Activated naive CD8-positive, alpha-beta T cell treated with anti-CD3 and anti-CD28 coated beads, Interleukin-2, amount 10 ng/mL, durations not matched to agents 7 days and 5 days (primary cell): ENCODE results near the gene KCNJ1. TPM values are rescaled to one million over a fixed set of nuclear protein-coding genes. Genes with fewer than 3 reads are reported as not detected.

Experiments used
- ATAC-seq: fragments of 150-1000 bp; cut with Tn5 transposase; one replicate; pipeline ENCODE4 v1.10.0; 2021; ENCODE audit warnings: low read depth, moderate library complexity
- POLR2A ChIA-PET: fragments of 350-600 bp; sonication (Branson Sonifier 250); formaldehyde crosslinking; loops from one replicate; lab custom pipeline; 2021; ENCODE audit warnings: antibody characterized with exemption; lab: Charles Lee
- DNase-seq: peaks from one replicate; pipeline ENCODE4 v3.0.0; 2021
- H3K27ac Mint-ChIP-seq: one replicate; pipeline ENCODE4 v1.8.0; 2022; ENCODE audit warnings: mild to moderate bottlenecking, mixed read lengths
- H3K27me3 Mint-ChIP-seq: one replicate; pipeline ENCODE4 v1.8.0; 2022; ENCODE audit warnings: mild to moderate bottlenecking, moderate library complexity, mixed read lengths
- H3K36me3 Mint-ChIP-seq: one replicate; pipeline ENCODE4 v1.8.0; 2021; ENCODE audit warnings: mild to moderate bottlenecking, mixed read lengths
- H3K4me1 Mint-ChIP-seq: one replicate; pipeline ENCODE4 v1.8.0; 2021; ENCODE audit warnings: mixed read lengths
- H3K4me3 Mint-ChIP-seq: one replicate; pipeline ENCODE4 v1.8.0; 2022; ENCODE audit warnings: mild to moderate bottlenecking, moderate library complexity, mixed read lengths
- H3K9me3 Mint-ChIP-seq: one replicate; pipeline ENCODE4 v1.8.0; 2021; ENCODE audit warnings: mixed read lengths
- total RNA-seq, 2 experiments: library from RNA; stranded (reverse); gene quantifications; one replicate each; pipeline ENCODE4 v1.2.3, GENCODE V29; 2021

KCNJ1 gene
- under 1 TPM in 1 of 2 experiments, not detected in 1; 0.14 TPM for total RNA-seq

DNA sequence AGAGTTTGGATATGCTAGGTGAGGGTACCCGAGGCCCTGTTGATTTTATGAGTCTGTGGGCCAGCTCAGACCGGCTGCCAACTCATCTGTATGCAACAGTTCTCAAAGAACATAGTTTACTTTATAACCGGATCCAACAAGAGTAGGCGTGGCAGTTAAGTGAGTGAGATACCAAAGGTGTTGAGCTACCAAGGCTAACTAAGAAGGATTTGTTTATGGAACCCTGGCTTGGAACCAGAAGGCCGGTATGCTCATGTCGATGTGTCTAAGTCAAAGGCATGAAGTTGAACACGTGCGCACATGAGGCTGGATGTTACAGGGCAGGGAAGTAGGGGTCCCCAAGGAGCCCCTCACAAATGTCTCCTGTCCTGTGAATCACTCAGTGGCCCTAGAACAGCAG lies at the start of gene KCNJ1:
KCNJ1 (minus strand) TSS at position 20 of the 400 bp plus-strand sequence. CDS start 27,053 bp downstream, outside the sequence.
- no peak within 1 kb of the TSS for H3K27ac Mint-ChIP-seq
- H3K4me1 Mint-ChIP-seq, result no peaks in the 10 kb centered on the region
- POLR2A ChIA-PET, result no interaction called here
- no peaks in the 10 kb centered on the region for H3K9me3 Mint-ChIP-seq
- H3K36me3 Mint-ChIP-seq, result no peaks in the 10 kb centered on the region
- peaks cover 6% of the 10 kb centered on the region for H3K27me3 Mint-ChIP-seq
- ATAC-seq (peak; percentile 40), DNase-seq (peak; percentile 49)
- H3K4me3 Mint-ChIP-seq, result no peak within 1 kb of the TSS

DNA sequence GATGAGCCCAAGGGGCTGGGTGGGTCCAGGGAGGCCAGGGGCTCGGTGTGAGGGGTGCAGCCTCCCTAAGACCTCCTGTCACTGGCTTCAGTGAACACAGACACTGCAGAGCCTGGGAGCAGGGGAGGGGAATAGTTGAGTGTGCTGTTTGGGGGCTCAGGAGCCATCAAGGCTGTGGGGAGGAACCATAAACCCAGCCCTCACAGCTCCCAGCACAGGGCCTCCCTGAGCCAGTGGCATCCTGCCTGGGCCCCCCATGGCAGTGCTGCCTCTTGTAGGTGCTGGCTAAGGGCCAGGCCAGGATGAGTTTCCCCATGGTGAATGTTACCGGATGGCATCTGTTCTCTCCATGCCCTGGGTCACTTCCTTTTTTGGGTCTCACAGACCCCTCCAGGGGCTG lies 49.6 kb upstream of the KCNJ1 start:
- H3K27me3 Mint-ChIP-seq, result peaks cover 5% of the 10 kb centered on the region

DNA sequence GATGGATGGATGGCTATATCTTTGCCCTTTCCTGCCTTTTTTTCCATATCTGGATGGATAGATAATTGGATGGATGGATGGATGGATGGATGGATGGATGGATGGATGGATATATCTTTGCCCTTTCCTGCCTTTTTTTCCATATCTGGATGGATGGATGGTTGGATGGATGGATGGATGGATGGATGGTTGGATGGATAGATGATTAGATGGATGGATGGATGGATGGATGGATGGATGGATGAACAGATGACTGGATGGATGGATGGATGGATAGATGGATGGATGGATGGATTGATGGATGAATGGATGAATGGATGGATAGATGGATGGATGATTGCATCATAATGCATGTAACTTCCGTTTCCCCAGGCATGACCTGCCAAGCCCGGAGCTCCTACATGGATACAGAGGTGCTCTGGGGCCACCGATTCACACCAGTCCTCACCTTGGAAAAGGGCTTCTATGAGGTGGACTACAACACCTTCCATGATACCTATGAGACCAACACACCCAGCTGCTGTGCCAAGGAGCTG lies 49.0 kb upstream of the KCNJ1 start:
- peaks cover 1% of the 10 kb centered on the region for H3K9me3 Mint-ChIP-seq
- H3K4me1 Mint-ChIP-seq, result no peaks in the 10 kb centered on the region

More for the DNA sequence above, 49.6 kb upstream of the KCNJ1 start:
- DNase-seq, result no peak
- no peak overlapping the region for H3K4me3 Mint-ChIP-seq
- peaks cover 1% of the 10 kb centered on the region for H3K9me3 Mint-ChIP-seq
- no peaks in the 10 kb centered on the region for H3K36me3 Mint-ChIP-seq
- H3K4me1 Mint-ChIP-seq, result no peaks in the 10 kb centered on the region
- no peak for ATAC-seq
- H3K27ac Mint-ChIP-seq, result no peak overlapping the region
- POLR2A ChIA-PET, result no interaction called here

DNA sequence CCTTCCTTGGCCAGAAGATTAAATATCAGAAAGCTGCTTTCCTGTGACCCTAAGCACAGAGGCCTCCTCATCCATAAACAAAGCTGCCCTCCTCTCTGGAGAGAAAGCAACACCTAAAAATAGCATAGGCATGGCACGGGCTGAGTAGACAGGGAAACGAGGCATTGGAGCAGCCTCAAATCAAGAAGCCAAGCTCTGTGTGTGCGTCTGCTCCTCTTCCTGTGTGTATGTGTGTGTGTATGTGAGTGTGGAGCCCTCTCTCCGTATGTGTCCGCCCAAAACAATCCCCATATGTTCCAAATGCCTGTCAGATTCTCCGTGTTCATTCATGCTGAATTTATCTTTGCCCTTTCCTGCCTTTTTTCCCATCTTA lies 48.0 kb upstream of the KCNJ1 start:
- Mint-ChIP-seq H3K36me3 (no peaks in the 10 kb centered on the region), H3K4me1 (no peaks in the 10 kb centered on the region), H3K9me3 (peaks cover 1% of the 10 kb centered on the region), H3K27ac (no peak overlapping the region), H3K4me3 (no peak overlapping the region), H3K27me3 (peaks cover 9% of the 10 kb centered on the region)
- ATAC-seq, result no peak
- DNase-seq, result no peak
- POLR2A ChIA-PET, result no interaction called here

More for the DNA sequence above, 49.0 kb upstream of the KCNJ1 start:
- DNase-seq (no peak), ATAC-seq (no peak)
- H3K36me3 Mint-ChIP-seq, result no peaks in the 10 kb centered on the region
- H3K4me3 Mint-ChIP-seq, result no peak overlapping the region
- no peak overlapping the region for H3K27ac Mint-ChIP-seq
- POLR2A ChIA-PET, result no interaction called here
- H3K27me3 Mint-ChIP-seq, result peaks cover 5% of the 10 kb centered on the region

DNA sequence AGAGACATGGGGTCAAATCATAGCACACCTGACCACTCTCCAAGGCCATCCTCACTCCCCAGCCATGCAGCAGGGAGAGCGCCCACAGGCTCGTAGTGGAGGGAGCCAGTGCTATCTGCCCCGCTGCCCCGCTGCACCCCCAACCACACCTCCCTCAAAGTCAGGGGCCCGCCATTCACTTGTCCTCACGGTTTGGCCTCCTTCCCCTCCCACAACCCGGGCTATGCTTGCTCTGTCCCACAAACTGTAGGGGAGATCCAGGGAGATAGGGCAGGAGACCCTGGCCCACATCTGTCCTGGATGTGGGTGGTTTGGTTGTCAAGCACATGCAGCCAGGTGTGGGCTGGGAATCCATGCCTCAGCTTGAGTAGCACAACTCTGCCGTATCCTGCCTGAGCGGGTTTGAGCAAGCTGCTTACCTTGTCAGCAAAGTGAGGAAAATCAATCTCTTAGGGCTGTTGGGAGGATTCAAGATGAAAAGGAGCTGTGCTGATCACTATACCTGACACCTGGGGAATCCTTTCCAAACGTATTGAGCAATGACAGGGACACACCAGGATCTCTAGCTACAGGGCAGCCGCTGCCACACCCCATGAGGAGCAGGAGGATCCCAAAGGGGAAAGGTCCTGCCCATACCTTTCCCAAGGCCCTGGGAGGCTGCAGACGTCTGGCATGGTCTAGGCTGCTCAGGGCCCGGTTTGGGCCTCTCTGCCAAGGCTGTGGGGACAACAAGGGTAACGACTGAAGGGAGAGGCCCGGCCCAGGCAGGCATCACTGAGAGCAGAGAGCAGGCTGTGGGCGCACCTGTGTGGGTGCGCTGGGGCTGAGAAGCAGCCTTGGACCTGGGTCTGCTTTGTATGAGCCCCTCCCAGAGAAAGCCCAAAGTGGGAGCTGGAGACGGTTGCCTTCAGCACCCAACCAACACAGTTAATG lies 47.4 kb upstream of the KCNJ1 start:
- no peak for ATAC-seq
- DNase-seq, result no peak
- peaks cover 15% of the 10 kb centered on the region for H3K27me3 Mint-ChIP-seq
- no peak overlapping the region for H3K4me3 Mint-ChIP-seq
- no peaks in the 10 kb centered on the region for H3K36me3 Mint-ChIP-seq
- POLR2A ChIA-PET, result no interaction called here
- peaks cover 1% of the 10 kb centered on the region for H3K9me3 Mint-ChIP-seq
- H3K4me1 Mint-ChIP-seq, result no peaks in the 10 kb centered on the region
- no peak overlapping the region for H3K27ac Mint-ChIP-seq

DNA sequence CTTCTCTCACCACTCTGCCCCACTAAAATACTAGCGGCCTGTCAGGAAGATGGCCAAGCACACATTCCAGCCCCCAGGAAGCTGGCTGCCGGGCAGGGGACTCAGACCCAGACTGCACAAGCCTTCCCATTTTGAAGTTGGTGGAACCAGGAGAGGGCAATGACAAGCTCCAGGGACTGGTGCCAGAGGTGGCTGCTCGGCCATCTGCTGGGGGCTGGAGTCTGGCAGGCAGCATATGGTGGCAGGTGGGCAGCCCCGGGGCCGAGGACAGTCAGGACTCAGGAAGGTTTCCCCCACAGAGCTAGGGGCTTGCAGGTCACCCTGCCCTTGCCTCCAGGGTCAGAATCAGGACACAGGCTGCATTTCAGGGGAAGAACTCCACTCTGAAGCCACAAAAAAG lies 46.7 kb upstream of the KCNJ1 start:
- peaks cover 1% of the 10 kb centered on the region for H3K9me3 Mint-ChIP-seq
- no peaks in the 10 kb centered on the region for H3K4me1 Mint-ChIP-seq
- POLR2A ChIA-PET, result interaction anchor here (0.6 kb wide), 1 partner anchor 54 kb away, joined by 4 read pairs; no protein-coding TSS in a partner anchor
- H3K4me3 Mint-ChIP-seq, result no peak overlapping the region
- H3K36me3 Mint-ChIP-seq, result no peaks in the 10 kb centered on the region
- peaks cover 20% of the 10 kb centered on the region for H3K27me3 Mint-ChIP-seq
- DNase-seq (no peak), ATAC-seq (no peak)
- H3K27ac Mint-ChIP-seq, result no peak overlapping the region

DNA sequence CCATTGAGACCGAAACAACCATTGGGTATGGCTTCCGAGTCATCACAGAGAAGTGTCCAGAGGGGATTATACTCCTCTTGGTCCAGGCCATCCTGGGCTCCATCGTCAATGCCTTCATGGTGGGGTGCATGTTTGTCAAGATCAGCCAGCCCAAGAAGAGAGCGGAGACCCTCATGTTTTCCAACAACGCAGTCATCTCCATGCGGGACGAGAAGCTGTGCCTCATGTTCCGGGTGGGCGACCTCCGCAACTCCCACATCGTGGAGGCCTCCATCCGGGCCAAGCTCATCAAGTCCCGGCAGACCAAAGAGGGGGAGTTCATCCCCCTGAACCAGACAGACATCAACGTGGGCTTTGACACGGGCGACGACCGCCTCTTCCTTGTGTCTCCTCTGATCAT lies 44.6 kb upstream of the KCNJ1 start:
- POLR2A ChIA-PET, result no interaction called here
- H3K9me3 Mint-ChIP-seq, result peaks cover 1% of the 10 kb centered on the region
- DNase-seq (no peak), ATAC-seq (no peak)
- no peaks in the 10 kb centered on the region for H3K36me3 Mint-ChIP-seq
- no peak overlapping the region for H3K27ac Mint-ChIP-seq
- no peak overlapping the region for H3K4me3 Mint-ChIP-seq
- H3K4me1 Mint-ChIP-seq, result no peaks in the 10 kb centered on the region
- peaks cover 34% of the 10 kb centered on the region for H3K27me3 Mint-ChIP-seq

DNA sequence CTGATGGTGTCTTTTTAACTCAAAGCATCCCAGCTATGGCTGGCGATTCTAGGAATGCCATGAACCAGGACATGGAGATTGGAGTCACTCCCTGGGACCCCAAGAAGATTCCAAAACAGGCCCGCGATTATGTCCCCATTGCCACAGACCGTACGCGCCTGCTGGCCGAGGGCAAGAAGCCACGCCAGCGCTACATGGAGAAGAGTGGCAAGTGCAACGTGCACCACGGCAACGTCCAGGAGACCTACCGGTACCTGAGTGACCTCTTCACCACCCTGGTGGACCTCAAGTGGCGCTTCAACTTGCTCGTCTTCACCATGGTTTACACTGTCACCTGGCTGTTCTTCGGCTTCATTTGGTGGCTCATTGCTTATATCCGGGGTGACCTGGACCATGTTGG lies 44.1 kb upstream of the KCNJ1 start:
- no peak for ATAC-seq
- Mint-ChIP-seq H3K9me3 (peaks cover 1% of the 10 kb centered on the region), H3K4me1 (peaks cover under 1% of the 10 kb centered on the region), H3K27ac (no peak overlapping the region), H3K36me3 (no peaks in the 10 kb centered on the region), H3K27me3 (peaks cover 38% of the 10 kb centered on the region), H3K4me3 (no peak overlapping the region)
- POLR2A ChIA-PET, result no interaction called here
- no peak for DNase-seq

DNA sequence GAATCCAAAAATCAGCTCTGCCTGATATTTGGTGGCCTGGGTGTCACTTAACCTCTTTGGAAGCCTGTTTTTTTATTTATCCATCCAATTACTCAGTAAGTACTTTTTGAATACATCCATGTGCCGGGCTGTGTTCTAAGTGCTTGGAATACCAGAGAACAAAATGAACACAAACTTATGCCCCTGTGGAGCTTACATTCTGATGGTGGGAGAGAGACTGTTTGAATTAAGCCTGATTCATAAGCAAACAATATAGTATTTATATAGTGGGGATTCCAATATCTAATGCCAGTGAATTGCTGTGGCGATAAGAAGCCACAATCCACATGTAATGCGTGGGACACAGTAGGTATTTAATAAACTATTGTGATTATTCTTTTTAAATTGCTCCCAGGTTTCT lies 43.5 kb upstream of the KCNJ1 start:
- Mint-ChIP-seq H3K27me3 (peaks cover 40% of the 10 kb centered on the region), H3K36me3 (no peaks in the 10 kb centered on the region), H3K9me3 (no peaks in the 10 kb centered on the region), H3K27ac (no peak overlapping the region), H3K4me3 (no peak overlapping the region), H3K4me1 (peaks cover 5% of the 10 kb centered on the region)
- POLR2A ChIA-PET, result no interaction called here
- ATAC-seq (no peak), DNase-seq (no peak)

DNA sequence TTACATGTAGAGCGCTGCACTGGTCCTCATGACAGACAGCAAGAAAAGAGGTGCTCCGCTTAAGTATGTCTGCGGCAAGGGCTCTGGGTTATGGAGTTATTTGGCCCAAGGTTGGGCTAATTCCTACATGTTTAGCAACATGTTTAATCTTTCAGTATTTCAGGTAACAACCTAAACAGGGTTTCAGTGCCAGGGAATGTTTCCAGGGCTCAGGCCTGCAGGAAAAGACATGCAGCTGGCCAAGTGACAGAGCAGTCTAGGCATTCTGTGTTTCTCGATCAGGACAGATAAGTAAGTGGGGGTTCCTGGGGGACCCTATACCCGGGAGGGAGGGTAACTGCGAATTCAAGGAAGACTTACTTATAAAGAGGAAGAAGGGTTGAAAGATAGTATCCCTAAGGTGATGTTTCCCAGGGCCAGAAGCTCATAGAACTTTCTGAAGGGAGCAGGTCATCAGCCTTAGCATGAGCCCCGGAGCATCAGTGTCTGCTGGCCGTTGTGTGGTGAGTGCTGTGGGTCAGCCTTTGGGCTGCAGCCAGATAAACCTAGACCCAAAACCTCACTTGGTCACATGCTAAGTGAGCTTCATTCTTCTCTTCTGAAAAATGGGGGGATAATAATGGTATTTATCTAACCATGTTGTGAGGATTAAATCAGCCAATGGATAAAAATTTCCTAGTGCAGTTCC lies 42.5 kb upstream of the KCNJ1 start:
- Mint-ChIP-seq H3K4me3 (no peak overlapping the region), H3K27me3 (peaks cover 43% of the 10 kb centered on the region), H3K36me3 (no peaks in the 10 kb centered on the region), H3K9me3 (no peaks in the 10 kb centered on the region), H3K27ac (no peak overlapping the region), H3K4me1 (peaks cover 5% of the 10 kb centered on the region)
- DNase-seq (no peak), ATAC-seq (no peak)
- POLR2A ChIA-PET, result no interaction called here

DNA sequence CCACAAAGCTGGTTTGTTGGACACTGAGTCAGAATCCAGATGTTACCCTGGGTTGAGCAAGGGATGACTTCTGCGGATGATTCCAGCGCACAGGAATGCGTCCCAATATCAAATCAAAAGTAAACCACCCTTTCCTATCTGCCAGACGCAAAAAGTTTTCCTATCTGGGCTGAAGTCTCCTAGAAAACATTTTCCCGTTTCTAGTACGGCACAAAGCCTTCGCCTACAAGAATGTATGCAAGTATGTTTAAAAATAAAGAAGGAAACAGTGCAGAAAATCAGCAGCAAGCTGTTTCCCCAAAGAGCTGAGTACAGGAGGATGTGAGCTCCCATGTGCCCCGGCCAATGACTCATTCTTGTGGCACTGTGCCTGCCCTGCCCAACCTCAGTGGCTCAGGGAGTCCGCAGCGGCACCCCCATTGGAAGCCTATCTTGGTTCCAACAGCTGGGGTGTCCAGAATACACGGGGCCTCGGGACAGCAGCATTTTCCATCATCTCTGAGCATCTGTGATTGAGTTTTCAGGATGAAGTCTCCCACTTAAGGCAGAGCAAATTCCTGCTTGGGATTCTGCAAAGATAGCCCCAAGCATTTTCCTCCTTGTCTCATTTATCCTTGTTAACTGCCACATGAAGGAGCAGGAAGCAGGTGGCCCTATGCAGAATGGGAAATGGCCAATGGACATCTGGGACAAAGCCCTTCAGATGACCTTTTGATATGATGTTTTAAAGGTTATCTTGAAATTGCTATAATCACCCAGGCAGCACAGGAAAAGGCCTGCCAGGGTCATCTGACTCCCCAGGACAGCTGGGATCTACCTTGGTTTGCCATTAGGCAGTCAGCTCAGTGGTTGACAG lies 41.5 kb upstream of the KCNJ1 start:
- H3K4me3 Mint-ChIP-seq, result no peak overlapping the region
- peaks cover 52% of the 10 kb centered on the region for H3K27me3 Mint-ChIP-seq
- no peaks in the 10 kb centered on the region for H3K36me3 Mint-ChIP-seq
- no peak overlapping the region for H3K27ac Mint-ChIP-seq
- POLR2A ChIA-PET, result no interaction called here
- ATAC-seq (no peak), DNase-seq (no peak)
- H3K4me1 Mint-ChIP-seq, result peaks cover 5% of the 10 kb centered on the region
- H3K9me3 Mint-ChIP-seq, result no peaks in the 10 kb centered on the region

DNA sequence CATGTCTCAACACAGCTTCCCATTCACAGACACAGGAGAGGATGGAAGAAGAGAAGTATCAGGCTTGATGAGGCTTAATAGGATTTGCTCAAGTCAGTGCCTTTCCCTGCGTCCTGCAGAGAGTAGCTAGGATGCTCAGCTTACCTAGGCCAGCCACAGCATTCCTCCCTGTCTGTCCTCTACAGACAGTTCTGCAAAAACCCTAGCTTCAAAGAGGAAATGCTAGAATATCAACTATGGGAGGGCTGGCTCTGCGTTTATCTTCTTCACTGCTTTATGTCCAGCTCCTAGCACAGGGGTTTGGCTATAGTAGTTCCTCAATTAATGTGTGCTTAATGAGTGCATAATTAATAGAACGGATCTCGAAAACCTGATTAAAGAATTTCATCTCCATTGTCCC lies 40.5 kb upstream of the KCNJ1 start:
- Mint-ChIP-seq H3K9me3 (no peaks in the 10 kb centered on the region), H3K27ac (no peak overlapping the region), H3K4me3 (no peak overlapping the region), H3K36me3 (no peaks in the 10 kb centered on the region), H3K4me1 (peaks cover 5% of the 10 kb centered on the region), H3K27me3 (peaks cover 62% of the 10 kb centered on the region)
- POLR2A ChIA-PET, result no interaction called here
- ATAC-seq, result no peak
- no peak for DNase-seq
